ENCODE measurements around the gene CANT1. TPM values are rescaled to one million over a fixed set of nuclear protein-coding genes. Genes with fewer than 3 reads are reported as not detected.
A peak's percentile ranks its signal among the peaks of the same experiment; 100 is the strongest.

Gene CANT1
- total RNA-seq, 1 experiment from 2014 or later: 86.4 TPM

GRCh38 chr17:79046916-79047280, 37.3 kb upstream of the CANT1 start:
- ChIA-PET POLR2A (no interaction called here), CTCF (no interaction called here)
- H3K36me3 Mint-ChIP-seq (ENCODE audit: insufficient read depth, unreplicated experiment): no peaks in the 10 kb centered on the region
- Histone ChIP-seq H3K4me3 (ENCODE audit: low read depth, low read length) (no peak overlapping the region), H3K9me3 (no peaks in the 10 kb centered on the region), H3K27me3 (replicated peaks; ENCODE audit: control insufficient read depth, insufficient read depth, low read length) (no peaks in the 10 kb centered on the region), H3K4me1 (no peaks in the 10 kb centered on the region), H3K36me3 (ENCODE audit: control insufficient read depth, insufficient read depth, low read length) (no peaks in the 10 kb centered on the region)
- H3K27me3 Mint-ChIP-seq (ENCODE audit: insufficient read depth, unreplicated experiment): no peaks in the 10 kb centered on the region
- no peak overlapping the region for H3K27ac Mint-ChIP-seq (ENCODE audit: unreplicated experiment)
- no TSS peak for BruUV-seq (replicated peaks)
- no peaks in the 10 kb centered on the region for H3K9me3 Mint-ChIP-seq (ENCODE audit: unreplicated experiment)
- H3K4me1 Mint-ChIP-seq (ENCODE audit: low read depth, unreplicated experiment): peaks cover 6% of the 10 kb centered on the region
- intact Hi-C loops (cut with micrococcal nuclease; ENCODE audit: unreplicated experiment): loop anchor here (1.0 kb wide), 2 partner anchors 28 to 35 kb away; no protein-coding TSS in a partner anchor
- TF ChIP-seq CTCF (IDR thresholded peaks at IDR 0.05; ENCODE audit: insufficient read depth in 1 of 2, low read depth in 1 of 2, low read length in 1 of 2, severe bottlenecking in 1 of 2, unreplicated experiment in 1 of 2): no peak
- DNase-seq: no peak
- H3K4me3 Mint-ChIP-seq (ENCODE audit: unreplicated experiment): no peak overlapping the region

GRCh38 chr17:79046197-79046915, 36.8 kb upstream of the CANT1 start:
- Histone ChIP-seq H3K36me3 (ENCODE audit: control insufficient read depth, insufficient read depth, low read length) (no peaks in the 10 kb centered on the region), H3K4me1 (no peaks in the 10 kb centered on the region), H3K27me3 (replicated peaks; ENCODE audit: control insufficient read depth, insufficient read depth, low read length) (no peaks in the 10 kb centered on the region), H3K4me3 (ENCODE audit: low read depth, low read length) (no peak overlapping the region), H3K9me3 (no peaks in the 10 kb centered on the region)
- POLR2A ChIA-PET: no interaction called here
- Mint-ChIP-seq H3K36me3 (ENCODE audit: insufficient read depth, unreplicated experiment) (no peaks in the 10 kb centered on the region), H3K4me3 (ENCODE audit: unreplicated experiment) (no peak overlapping the region), H3K27ac (ENCODE audit: unreplicated experiment) (no peak overlapping the region), H3K4me1 (ENCODE audit: low read depth, unreplicated experiment) (peaks cover 6% of the 10 kb centered on the region), H3K27me3 (ENCODE audit: insufficient read depth, unreplicated experiment) (no peaks in the 10 kb centered on the region), H3K9me3 (ENCODE audit: unreplicated experiment) (no peaks in the 10 kb centered on the region)
- CTCF ChIA-PET: interaction anchor here (0.7 to 3.2 kb wide), 10 partner anchors 13 to 345 kb away, joined by 3 to 23 read pairs (median 5); partner anchors contain the start of gene ENGASE
- BruUV-seq (replicated peaks): no TSS peak
- TF ChIP-seq CTCF (IDR thresholded peaks at IDR 0.05; ENCODE audit: insufficient read depth in 1 of 2, low read depth in 1 of 2, low read length in 1 of 2, severe bottlenecking in 1 of 2, unreplicated experiment in 1 of 2): no peak
- DNase-seq: no peak
- intact Hi-C loops (cut with micrococcal nuclease; ENCODE audit: unreplicated experiment): loop anchor here (1.0 kb wide), 2 partner anchors 27 to 36 kb away; no protein-coding TSS in a partner anchor

GRCh38 chr17:79045842-79046196, 36.3 kb upstream of the CANT1 start:
- H3K9me3 Mint-ChIP-seq (ENCODE audit: unreplicated experiment): no peaks in the 10 kb centered on the region
- ChIA-PET CTCF (interaction anchor here (0.7 to 3.2 kb wide), 15 partner anchors 13 to 348 kb away, joined by 3 to 23 read pairs (median 5); partner anchors contain the start of gene ENGASE), POLR2A (no interaction called here)
- peaks cover 6% of the 10 kb centered on the region for H3K4me1 Mint-ChIP-seq (ENCODE audit: low read depth, unreplicated experiment)
- no peaks in the 10 kb centered on the region for H3K36me3 Mint-ChIP-seq (ENCODE audit: insufficient read depth, unreplicated experiment)
- H3K27ac Mint-ChIP-seq (ENCODE audit: unreplicated experiment): no peak overlapping the region
- Histone ChIP-seq H3K4me3 (ENCODE audit: low read depth, low read length) (no peak overlapping the region), H3K4me1 (no peaks in the 10 kb centered on the region), H3K9me3 (no peaks in the 10 kb centered on the region), H3K27me3 (replicated peaks; ENCODE audit: control insufficient read depth, insufficient read depth, low read length) (no peaks in the 10 kb centered on the region), H3K36me3 (ENCODE audit: control insufficient read depth, insufficient read depth, low read length) (no peaks in the 10 kb centered on the region)
- BruUV-seq (replicated peaks): no TSS peak
- no peaks in the 10 kb centered on the region for H3K27me3 Mint-ChIP-seq (ENCODE audit: insufficient read depth, unreplicated experiment)
- peak; percentile 70 to 85 for DNase-seq
- TF ChIP-seq CTCF (IDR thresholded peaks at IDR 0.05; ENCODE audit: insufficient read depth in 1 of 2, low read depth in 1 of 2, low read length in 1 of 2, severe bottlenecking in 1 of 2, unreplicated experiment in 1 of 2): peak; percentile 95 to 97
- H3K4me3 Mint-ChIP-seq (ENCODE audit: unreplicated experiment): no peak overlapping the region
- intact Hi-C loops (cut with micrococcal nuclease; ENCODE audit: unreplicated experiment): loop anchor here (1.0 kb wide), 2 partner anchors 27 to 36 kb away; no protein-coding TSS in a partner anchor
